ENCODE measurements around the gene ABHD17C.

The ABHD17C gene

DNA sequence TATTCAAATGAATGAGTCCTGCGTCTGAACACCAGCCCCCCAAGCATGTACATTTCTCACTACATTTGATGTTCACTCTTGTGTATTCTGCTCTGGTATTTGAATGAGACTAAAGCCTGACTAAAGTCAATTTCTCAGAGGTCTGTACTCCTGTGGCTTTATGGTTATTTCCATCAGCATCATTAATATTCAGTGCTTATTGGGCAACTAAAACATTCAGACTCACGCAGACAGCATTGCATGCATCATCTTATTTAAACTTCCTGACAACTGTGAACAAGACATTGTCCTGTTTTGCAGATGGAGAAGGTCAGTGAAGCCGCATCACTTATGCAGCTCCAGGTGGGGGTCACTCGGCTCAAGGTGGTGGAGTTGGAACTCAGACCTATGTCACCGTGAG lies 95.1 kb downstream of the ABHD17C start:
- no peak for DNase-seq

DNA sequence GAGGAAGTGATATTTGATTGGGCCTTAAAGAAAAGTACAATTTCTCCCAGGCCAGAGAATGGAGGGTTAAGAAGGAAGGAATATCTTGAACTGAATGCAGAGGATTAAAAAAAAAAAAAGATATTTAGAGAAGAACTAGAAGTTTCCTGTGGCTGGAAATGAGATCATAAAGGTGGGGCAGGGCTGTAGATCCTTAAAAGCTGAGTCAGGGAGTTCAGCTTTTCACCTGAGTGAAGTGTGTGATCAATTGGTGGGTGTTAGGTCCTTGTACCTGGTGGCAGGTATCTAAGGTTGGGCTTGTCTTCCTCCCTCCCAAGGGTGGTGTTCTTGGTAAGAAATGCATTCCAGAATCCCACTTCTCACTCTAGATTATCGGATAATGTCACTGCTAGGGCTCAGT lies 95.9 kb downstream of the ABHD17C start:
- no peak for DNase-seq

DNA sequence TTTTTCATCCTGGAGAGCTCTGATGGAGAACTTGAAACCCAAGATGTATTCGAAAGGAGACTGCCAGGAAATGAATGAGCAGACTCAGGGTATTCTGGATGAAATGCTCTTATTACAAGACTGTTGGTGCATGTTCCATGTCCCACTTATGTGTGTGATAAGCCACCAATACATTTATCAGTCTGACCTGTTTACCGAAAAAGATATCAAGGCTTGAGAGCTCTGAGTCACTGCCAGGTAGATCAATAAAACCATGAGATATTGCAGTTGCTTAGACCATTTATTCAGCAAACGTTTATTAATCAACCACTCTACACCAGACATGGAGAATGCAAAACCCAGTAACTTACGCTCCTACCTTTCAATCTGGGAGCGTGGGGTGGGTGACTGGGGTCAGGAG lies 101.3 kb downstream of the ABHD17C start:
- no peak for DNase-seq

DNA sequence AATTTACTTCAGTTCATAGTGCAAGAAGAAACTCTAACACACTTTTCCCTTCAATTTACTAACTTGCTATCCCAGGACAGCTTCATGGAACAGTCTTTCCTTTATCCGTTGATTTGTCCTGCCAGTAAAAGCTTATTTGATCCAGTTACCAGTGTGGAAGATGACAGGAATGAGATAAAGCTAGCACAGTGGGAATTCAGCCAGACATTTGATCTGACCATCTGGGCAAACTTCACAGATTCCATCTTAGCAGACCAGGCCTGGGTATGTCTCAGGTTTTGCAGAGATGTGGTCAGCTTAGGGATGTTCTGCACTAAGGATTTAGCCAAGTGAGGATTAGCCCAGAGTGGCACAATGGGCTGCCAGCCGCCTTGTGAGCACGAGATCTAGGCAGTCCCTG lies 103.8 kb downstream of the ABHD17C start:
- DNase-seq: no peak

DNA sequence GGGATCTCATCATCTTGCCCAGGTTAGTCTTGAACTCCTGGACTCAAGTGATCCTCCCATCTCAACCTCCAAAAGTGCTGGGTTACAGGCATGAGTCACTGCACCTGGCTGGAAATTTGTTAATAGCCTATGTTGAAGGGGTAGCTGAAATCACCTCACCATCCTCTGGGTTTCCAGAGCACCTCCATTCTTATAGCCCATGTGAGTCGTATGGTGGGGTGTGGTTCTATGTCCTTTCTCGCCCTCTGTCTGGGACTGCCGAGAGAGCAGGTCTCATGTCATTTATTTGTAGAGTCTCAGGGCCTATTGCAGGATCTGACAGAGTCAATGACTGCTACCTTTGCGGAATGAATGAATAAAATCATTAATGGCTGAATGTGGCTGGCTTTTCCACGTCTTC lies 105.0 kb downstream of the ABHD17C start:
- no peak for DNase-seq

DNA sequence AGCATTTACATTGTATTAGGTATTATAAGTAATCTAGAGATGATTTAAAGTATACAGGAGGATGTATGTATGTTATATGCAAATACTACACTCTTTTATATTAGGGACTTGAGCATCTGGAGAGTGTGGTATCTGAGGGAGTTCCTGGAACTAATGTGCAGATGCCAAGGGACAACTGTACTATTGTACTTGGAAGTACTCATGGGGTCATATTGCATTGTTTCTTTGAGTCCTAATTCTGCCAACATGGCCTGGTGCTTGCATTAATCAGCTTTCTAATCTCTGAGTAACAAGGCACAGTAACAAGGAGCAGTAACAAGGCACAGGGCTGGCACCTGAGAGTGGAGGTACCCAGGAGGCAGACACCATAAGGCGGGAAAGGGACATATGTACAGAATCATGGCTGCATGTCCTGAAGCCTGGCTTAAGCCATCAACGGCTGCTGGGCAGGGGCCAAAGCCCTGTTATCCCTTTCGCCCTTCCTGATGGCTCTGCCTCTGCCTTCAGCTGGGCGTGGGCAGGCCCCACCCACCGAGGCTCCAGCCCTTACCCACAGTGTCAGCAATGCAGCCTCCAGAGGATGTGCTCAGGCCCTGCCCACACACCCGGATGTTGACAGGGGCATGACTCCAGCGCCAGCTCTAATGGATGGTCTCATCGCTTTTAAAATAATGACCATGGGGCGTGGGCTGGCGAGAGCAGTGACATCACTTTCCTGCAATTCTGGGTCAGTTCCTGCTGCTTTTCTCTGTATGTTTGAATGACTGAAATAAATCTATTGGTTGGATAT lies 107.0 kb downstream of the ABHD17C start:
- DNase-seq: no peak

DNA sequence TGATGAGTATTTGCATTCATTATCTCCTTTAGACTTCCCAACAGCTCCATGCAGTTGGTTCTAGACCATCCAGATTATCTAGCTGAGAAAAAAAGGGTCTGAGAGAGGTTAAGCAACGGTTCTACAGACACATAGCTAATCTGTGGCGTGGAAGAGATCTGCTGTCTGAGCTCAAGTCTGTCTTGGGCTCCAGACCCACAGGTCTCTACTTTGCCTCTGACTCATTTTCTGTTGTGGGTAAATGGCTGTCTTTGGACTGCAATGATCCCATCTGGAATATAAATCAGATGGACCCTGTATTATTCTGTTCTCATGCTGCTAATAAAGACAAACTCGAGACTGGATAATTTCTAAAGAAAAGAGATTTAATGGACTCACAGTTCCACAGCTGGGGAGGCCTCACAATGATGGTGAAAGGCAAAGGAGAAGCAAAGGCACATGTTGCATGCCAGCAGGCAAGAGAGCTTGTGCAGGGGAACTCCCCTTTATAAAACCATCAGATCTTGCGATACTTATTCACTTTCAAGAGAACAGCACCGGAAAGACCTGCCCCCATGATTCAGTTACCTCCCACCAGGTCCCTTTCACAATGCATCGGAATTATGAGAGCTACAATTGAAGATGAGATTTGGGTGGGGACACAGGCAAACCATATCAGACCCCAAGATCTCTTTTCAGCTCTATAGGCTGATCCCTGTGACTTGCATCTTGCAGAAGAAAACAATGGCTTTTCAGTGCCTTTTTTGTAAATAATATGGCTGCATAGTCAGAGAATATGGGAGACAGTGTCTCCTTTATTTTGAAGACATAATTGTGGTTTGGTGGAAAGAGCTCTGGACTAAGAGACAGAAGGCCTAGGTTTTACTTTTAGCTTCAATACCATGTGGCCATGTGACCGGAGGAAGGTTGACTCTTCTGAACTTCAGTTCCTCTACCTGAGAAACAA lies 108.7 kb downstream of the ABHD17C start:
- no peak for DNase-seq

DNA sequence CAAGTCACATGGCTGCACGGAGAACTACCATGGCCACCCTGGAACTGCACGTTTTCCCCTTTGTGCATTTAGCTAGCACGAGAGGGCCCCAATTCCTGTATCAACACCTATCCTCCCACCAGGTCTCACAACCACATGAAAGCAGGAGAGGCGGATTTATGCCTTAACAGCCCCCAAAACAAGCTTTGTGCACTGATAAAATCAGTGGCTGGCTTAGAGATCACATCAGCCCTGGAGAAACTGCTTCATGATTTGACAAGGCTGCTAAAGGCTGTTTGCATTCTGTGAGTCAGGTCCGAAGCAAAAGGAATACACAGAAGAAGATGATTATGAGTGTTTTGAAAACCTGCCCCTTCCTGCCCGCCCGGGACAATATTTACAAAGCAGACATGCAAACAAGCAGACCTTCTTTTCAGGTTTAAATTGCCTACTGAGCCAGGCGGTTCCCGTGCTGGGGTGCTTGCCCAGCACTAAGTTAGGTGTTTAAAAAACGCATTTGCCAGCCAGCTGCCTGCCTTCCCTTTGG lies 109.9 kb downstream of the ABHD17C start:
- DNase-seq: no peak

Data from AML-193 (cell line).